ENCODE measurements around the gene C6orf89.

Gene C6orf89

DNA sequence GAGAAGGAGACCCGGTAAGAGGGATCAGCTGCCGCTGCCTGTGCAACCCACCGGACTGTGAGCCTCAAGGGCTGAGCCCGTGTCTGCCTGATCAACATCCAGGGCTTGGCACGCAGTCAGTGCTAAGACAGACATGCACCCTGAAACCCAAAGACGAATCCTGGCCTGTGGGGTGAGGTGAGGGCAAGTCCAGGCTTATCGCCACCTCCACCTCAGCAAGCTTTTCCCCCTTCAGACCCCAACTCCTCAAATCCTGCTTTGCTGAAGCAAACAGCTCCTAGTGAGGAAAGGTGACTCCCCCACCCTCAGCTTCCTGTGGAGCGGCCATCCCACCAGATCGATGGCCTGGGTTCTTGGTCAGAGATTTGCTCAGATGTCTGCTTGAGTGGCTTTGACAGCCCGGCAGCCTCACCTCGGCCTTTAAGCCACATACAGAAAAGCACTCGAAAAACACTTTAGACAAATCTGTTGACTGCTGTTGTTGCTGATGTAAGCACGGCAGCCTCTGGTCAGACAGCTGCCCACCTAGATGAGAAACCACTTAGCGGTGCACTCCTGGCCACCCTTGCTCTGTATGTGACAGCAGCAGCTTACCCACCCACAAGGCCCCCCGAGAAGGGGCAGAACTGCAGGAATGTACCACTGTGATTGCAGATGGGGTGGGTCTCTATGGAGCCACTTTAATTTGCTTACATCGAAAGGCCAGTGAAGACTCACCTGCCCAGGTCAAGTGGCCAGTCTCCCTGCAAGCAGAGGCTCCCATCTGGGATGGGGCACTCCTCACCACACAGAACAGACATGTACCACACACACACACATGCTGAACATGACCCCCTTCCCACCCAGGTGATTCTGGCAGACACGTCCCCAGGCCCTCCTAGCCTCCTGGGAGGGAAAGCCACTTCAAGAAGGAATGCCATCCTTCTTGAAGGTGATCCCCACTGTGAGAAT lies 85.4 kb downstream of the C6orf89 start:
- no peak for DNase-seq

DNA sequence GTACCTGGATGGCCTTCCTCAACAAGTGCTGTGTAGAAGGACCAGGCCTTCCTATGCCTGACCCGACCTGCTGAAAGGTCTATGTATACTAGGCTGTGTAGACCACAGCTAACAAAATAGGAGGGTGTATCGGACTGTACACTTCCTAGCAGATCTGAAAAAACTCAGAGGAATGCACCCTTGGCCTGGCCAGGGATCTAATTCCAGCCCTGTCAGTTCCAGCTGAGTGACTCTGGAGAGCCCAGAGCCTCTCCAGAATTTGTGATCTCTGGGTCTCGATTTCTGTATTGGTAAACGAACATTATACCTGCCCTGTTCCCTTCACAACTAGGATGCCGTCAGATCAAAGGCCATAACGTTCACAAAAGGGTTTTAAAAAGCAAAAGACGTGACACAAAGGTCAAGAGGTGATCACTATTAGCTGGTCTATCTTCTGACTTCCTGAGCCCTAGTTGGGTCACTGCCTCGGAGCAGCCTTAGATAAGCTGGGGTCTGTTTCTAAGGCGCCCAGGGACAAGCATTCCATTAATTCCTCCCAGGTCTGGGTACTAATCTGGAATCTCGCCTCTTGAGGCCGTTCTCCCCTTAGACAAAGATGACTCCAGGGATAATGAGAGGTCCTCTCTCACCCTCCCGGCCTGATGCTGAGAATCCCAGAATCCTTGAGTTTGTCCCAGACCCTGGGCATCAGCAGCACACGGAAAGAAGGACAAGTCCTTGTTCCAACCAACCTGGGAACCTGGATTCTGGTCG lies 86.3 kb downstream of the C6orf89 start:
- DNase-seq = no peak

DNA sequence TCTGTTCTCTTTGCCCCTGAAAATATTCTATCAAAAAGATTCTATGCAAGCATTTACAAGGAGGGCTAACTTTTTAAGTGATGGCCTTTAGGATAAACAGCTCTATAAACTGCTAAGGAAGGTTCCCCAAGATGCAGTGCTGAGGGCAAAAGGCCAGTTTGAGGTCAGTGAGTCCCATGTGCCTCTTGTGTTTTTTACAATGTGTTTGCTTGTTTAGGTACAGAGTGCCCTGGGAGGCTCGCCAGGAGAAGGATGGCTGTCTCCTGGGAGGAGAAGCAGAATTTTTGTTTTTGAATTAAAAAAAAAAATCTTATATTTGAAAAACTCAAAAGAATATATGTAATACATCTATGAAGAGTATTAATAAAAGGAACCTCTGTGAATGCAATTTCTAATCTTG lies 87.4 kb downstream of the C6orf89 start:
- no peak for DNase-seq

DNA sequence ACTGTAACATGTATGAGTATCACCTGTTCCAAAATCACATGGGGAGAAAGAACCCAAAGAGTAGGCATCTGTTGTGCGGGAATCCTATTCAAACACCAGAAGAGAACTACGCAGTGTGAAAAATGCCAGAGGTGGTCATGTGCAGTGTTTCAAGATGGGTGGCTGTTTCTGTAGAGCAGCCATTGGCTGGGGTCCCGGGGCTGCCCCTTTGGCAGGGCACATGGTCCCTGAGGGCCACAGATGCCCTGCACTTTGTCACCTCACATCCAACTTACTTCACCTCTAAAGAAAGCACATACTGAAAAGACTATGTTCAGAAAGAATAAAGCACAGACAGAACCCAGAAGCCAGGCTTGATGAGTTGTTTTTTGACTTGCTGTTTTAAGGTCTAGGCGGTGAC lies 87.9 kb downstream of the C6orf89 start:
- no peak for DNase-seq

DNA sequence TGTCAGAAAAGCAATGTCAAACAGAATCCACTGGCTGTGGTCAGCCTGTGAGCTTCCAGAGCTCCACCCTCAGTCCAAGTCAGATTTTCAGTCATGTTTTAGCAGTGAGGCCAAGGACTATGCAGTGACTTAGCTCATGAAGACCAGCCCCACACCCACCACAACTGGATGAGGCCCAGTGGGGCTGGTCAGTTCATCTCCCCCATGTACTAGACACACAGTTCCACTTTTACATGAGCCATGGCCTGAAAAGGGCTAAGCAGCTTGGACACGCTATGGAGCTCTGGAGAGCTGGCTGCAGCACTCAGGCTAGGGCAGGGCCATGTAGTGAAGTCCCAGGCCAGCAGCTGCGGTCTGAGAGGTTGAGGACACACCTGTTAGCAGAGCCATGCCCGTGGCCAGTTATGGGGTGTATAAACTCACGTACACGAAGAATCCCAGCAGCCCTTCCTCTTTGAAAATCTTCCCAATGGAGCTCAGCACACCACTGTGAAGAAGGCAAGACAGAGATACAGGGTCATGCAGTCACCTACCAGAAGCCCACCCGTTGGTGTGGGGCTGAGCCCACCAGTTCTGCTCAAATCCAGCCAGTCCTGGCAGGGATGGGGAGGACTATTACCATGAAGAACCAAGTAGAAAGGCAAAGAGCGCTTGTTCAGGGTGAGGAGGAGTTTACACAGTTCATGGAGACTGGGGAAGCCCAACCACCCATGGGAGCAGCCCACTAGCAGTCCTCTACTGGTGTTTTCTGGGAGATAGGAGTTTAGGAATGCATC lies 89.7 kb downstream of the C6orf89 start:
- DNase-seq = no peak

DNA sequence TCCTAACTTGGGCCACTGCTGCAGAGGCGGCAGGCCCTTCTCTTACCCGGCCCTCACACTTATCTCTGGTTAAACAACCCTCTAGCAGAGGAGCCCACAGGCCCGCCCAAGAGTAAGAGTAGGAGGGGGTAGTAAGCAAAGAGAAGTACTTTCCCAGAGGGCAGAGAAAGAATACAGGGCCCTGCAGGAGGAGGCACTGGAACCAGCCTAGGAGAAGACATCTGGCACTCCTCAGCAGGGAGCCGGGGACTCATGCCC lies 90.2 kb downstream of the C6orf89 start:
- no peak for DNase-seq

DNA sequence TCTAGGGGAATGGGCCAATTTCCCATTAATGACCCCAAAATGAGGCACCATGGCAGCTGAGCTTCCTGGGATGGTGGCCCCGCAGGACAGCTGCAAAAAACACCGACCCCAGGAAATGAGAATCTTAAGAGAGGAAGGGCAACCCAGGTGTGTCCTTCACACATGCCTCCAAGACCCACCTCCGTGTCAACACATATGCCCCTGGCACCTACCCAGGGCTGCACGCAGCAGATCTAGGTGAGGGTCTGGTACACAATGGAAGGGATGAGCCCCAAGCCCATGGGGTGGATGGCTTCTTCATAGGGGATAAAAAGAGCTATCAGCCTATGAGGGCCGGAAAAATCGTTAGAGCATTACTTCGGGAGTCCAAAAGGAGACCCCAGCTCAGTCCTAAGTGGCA lies 90.8 kb downstream of the C6orf89 start:
- DNase-seq = no peak

DNA sequence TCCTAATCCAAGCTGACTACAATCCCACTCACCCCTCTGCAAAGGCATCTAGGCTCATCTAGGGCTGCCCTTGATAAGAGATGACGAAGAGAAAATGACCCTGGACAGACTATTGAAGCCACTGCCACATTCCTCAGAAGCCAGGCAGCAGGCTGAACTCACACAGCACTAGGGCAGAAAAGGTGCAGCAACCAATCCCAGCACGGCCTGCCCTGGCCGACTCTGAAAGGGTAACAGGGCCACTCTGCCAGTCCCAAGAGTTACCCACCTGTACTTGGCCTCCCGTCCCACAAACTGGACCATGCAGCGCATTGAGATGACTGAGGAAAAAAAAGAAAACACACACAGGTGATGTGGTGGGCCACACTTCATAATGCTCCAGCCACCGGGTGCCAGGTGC lies 91.2 kb downstream of the C6orf89 start:
- DNase-seq = no peak

DNA sequence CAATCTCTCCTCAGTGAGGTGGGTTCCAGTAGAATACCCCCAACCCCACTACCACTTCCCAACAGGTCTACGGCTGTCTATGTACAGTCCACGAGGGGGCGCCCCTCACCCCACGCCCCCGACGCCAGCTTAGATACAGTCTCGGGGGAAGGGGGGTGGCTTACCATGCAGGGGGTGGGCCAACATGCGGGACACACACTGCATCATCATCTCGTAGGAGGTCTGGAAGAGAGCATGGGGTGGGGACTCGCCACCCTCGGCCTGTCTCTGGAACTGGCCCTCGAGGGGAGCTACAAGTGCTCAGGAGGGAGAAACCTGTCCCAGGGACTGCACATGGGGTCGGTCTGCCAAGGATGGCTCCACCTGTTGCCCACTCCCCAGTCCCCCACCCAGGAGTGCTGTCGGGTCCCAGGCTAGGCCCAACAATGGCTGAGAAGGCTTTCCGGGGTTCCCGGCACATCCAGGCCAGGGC lies 91.8 kb downstream of the C6orf89 start:
- no peak for DNase-seq
